Fibroblast of mammary gland (primary cell): ENCODE data around the gene LYPD3.
A peak's percentile ranks its signal among the peaks of the same experiment; 100 is the strongest.
"Not testable (repeated sequence)": the region's sequence is repeated elsewhere in the genome, so short reads cannot be mapped to it uniquely, and the experiment has no call there.

Experiments
- DNase-seq: peaks from one replicate; pipeline ENCODE4 v3.0.0-alpha.2; 2010; ENCODE audit warnings: low read depth
- H3K4me3 ChIP-seq: 2 replicates; pipeline ENCODE4 v1.5.1; 2011; ENCODE audit warnings: low read depth, mild to moderate bottlenecking, low read length, moderate library complexity; ENCODE audit not compliant: control insufficient read depth
- CTCF ChIP-seq: conservative IDR thresholded peaks from 2 replicates; pipeline ENCODE4 v1.5.1; 2011; ENCODE audit warnings: low read depth, low read length, inconsistent platforms; ENCODE audit not compliant: control insufficient read depth, insufficient read depth

LYPD3 gene

GRCh38 chr19:43446746-43447489 lies 18.5 kb downstream of the LYPD3 start:
- DNase-seq, result peak; percentile 71
- peak; percentile 95 for TF ChIP-seq CTCF
- H3K4me3 ChIP-seq, result no peak overlapping the region

GRCh38 chr19:43445426-43445825 lies 20.0 kb downstream of the LYPD3 start:
- no peak for TF ChIP-seq CTCF
- H3K4me3 ChIP-seq, result no peak overlapping the region
- no peak for DNase-seq

- no peak for DNase-seq
- no peak for TF ChIP-seq CTCF
- no peak overlapping the region for H3K4me3 ChIP-seq
Observed at GRCh38 chr19:43444531-43445287, 20.7 kb downstream of the LYPD3 start.

GRCh38 chr19:43444091-43444490 lies 21.3 kb downstream of the LYPD3 start:
- H3K4me3 ChIP-seq, DNase-seq: not testable (repeated sequence)

GRCh38 chr19:43441716-43442115 lies 23.7 kb downstream of the LYPD3 start:
- no peak overlapping the region for H3K4me3 ChIP-seq
- DNase-seq, result no peak
- no peak for TF ChIP-seq CTCF

- H3K4me3 ChIP-seq, result no peak overlapping the region
- DNase-seq, result no peak
- no peak for TF ChIP-seq CTCF
Observed at GRCh38 chr19:43439709-43440063, 25.7 kb downstream of the LYPD3 start.

GRCh38 chr19:43439032-43439708 lies 26.2 kb downstream of the LYPD3 start:
- DNase-seq, result peak; percentile 83
- no peak overlapping the region for H3K4me3 ChIP-seq
- no peak for TF ChIP-seq CTCF
